Measurements from ENCODE around the gene EPHA10.
"Not testable (repeated sequence)": the region's sequence is repeated elsewhere in the genome, so short reads cannot be mapped to it uniquely, and the experiment has no call there.

The EPHA10 gene

DNA sequence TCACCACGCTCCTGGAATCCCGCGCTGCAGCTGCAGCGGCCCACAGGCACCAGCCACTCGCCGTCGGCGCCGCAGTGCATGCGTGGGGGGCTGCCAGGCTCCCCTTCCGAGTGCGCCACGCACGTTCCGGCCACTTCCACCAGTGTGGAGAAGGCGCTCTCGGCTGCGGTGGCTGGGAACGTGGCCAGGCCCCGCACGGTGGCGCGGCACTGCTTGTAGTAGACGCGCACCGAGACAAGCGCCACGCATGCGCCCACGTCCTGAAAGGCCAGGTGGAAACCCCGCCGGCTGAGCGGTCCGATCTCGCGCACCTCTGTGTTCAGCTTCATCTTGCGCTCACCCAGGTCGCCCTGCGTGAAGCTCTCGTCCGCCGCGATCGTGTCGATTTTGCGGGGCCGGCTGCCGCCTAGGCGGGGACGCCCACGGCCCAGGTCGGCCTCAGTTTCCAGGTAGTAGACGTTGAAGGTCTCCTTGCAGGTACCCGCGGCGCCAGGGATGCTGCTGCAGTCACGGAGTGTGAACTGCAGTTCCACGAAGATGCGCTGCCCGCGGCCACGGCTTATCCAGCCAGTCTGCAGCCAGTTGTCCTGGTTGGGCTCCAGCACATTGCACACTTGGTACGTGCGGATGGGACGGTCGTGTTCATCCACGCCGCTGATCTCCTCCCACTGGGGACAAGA, 3.4 kb downstream of the EPHA10 start:
- DNase-seq: no peak
- no peak for TF ChIP-seq POLR2A (IDR thresholded peaks at IDR 0.05; ENCODE audit: low read length)
- TF ChIP-seq GATA1 (IDR thresholded peaks at IDR 0.05; ENCODE audit: low read depth, low read length): no peak

DNA sequence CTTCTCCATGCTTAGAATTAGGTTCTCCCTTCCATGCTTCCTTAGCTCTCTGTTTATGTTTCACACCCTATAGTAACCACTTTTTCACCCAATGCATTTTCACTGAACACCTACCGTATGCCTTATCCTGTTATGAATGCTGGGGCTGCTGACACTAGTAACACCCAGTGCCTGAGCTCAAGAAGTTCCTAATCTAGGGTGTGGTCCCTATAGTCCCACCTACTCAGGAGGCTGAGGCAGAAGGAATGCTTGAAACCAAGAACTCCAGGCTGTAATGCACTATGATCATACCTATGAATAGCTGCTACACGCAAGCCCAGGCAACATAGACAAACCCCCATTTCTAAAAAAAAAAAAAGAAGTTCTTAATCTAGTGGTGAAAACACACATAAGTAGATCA, 5.5 kb downstream of the EPHA10 start:
- no peak for DNase-seq
- no peak for TF ChIP-seq GATA1 (IDR thresholded peaks at IDR 0.05; ENCODE audit: low read depth, low read length)
- TF ChIP-seq POLR2A (IDR thresholded peaks at IDR 0.05; ENCODE audit: low read length): no peak

- DNase-seq: no peak
- TF ChIP-seq POLR2A (IDR thresholded peaks at IDR 0.05; ENCODE audit: low read length) (no peak), GATA1 (IDR thresholded peaks at IDR 0.05; ENCODE audit: low read depth, low read length) (no peak)
Observed at GRCh38 chr1:37755951-37756560, 8.9 kb downstream of the EPHA10 start.

DNA sequence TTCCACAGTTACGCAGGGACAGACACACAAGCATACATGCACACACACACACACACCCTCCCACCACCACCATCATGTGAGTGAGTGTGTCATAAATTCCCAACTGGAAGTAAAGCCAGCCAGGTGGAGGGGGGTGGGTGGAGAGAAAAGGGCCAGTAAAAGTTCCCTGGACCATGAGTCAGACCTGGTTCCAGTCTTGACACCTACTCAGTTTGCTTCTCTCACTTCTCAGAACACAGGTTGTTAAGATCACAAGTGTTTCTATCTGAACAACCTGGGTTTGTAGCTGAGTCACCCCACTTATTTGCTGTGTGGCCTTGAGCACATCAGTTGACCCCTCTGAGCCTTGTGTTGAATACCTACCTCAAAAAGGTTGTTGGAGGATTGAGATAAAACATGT, 9.6 kb downstream of the EPHA10 start:
- no peak for DNase-seq
- no peak for TF ChIP-seq POLR2A (IDR thresholded peaks at IDR 0.05; ENCODE audit: low read length)
- no peak for TF ChIP-seq GATA1 (IDR thresholded peaks at IDR 0.05; ENCODE audit: low read depth, low read length)

DNA sequence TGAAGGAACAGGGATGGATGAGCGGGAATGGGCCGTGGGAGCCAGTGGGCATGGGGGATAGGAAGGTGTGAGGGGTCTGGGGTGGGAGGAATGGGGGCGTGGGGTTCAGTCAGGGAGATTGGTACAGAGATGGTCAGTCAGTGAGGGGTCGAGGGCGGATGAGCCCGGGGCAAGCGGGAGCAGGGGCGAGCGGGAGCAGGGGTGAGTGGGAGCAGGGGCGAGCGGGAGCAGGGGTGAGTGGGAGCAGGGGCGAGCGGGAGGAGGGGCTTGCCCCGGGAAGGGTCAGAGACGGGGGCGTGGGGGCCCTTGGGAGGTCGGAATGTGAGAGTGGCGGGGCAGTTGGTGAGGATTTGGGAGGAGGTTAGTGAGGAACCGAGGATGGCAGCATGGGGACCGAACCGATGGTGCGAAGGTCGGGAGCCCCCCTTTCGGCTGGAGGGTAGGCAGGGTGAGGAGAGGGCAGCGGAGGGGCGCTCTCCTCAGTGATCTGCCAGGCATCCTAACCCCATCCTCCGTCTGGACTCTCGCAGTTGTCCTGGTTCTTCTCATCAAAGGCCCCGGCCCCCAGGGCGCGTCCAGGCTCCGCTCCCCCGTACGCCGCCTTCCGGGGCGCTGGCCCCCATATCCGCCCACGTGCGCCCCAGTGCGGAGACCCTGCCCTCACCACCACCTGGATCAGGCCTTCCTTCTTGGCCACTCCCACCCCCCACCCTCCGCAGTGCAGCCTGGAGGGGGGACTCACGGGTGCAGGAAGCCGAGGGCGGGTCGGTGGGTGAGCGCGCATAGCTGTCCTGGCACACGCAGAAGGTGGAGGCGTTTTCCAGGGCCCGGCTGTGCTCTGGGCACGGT, 11.2 kb downstream of the EPHA10 start:
- no peak for DNase-seq
- TF ChIP-seq POLR2A (IDR thresholded peaks at IDR 0.05; ENCODE audit: low read length) (no peak), GATA1 (IDR thresholded peaks at IDR 0.05; ENCODE audit: low read depth, low read length) (no peak)

DNA sequence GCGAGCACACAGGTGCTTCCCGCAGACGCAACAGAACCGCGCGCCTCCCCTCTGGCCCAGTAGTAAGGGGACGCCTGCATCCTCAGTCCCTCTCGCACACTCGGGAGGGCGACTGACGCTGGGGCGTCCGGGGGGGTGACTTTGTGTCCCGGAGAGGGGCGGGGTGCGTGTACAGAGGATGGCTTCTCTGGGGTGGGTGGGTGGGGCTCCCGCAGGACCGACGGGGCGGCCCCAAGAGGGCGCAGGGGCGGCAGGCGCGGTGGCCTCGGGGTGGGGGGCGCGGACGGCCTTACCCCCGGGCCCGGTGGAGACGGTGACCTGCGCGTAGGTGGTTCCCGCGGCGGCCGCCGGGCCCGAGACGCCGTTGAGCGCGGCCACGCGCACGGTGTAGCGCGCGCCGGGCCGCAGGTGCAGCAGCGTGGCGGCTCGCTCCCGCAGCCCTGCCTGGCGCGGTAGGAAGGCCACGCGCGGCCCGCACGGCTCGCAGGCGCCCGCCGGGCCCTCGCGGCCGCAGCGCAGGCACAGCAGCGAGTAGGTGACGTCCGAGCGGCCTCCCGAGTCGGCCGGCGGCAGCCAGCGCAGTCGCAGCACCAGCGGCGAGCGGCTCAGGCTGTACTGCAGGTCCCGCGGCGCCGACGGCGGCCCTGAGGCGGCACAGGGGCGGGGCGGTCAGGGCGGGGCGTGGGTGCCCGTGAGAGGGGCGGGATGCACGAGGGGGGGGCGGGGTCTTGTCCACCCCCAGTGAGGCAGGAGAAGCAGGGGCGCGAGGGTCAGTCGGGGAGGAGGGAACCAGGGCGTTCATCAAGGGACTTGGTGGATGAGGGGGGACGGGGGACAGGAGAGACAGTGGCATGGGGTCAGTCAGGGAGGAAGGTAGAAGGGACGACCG, 12.1 kb downstream of the EPHA10 start:
- peak; percentile 6 to 22 for DNase-seq
- no peak for TF ChIP-seq GATA1 (IDR thresholded peaks at IDR 0.05; ENCODE audit: low read depth, low read length)
- no peak for TF ChIP-seq POLR2A (IDR thresholded peaks at IDR 0.05; ENCODE audit: low read length)

- no peak for DNase-seq
Observed at GRCh38 chr1:37752213-37752582, 12.7 kb downstream of the EPHA10 start.

GRCh38 chr1:37748565-37748964, 16.4 kb downstream of the EPHA10 start:
- DNase-seq: no peak
- TF ChIP-seq GATA1 (IDR thresholded peaks at IDR 0.05; ENCODE audit: low read depth, low read length) (no peak), POLR2A (IDR thresholded peaks at IDR 0.05; ENCODE audit: low read length) (no peak)

More at GRCh38 chr1:37752213-37752582, 12.7 kb downstream of the EPHA10 start:
- TF ChIP-seq POLR2A (IDR thresholded peaks at IDR 0.05; ENCODE audit: low read length) (no peak), GATA1 (IDR thresholded peaks at IDR 0.05; ENCODE audit: low read depth, low read length) (no peak)

GRCh38 chr1:37746806-37747205, 18.1 kb downstream of the EPHA10 start:
- no peak for DNase-seq
- TF ChIP-seq POLR2A (IDR thresholded peaks at IDR 0.05; ENCODE audit: low read length): no peak
- no peak for TF ChIP-seq GATA1 (IDR thresholded peaks at IDR 0.05; ENCODE audit: low read depth, low read length)

GRCh38 chr1:37741662-37742061, 23.3 kb downstream of the EPHA10 start:
- TF ChIP-seq GATA1 (IDR thresholded peaks at IDR 0.05; ENCODE audit: low read depth, low read length) (no peak), POLR2A (IDR thresholded peaks at IDR 0.05; ENCODE audit: low read length) (no peak)
- no peak for DNase-seq

DNA sequence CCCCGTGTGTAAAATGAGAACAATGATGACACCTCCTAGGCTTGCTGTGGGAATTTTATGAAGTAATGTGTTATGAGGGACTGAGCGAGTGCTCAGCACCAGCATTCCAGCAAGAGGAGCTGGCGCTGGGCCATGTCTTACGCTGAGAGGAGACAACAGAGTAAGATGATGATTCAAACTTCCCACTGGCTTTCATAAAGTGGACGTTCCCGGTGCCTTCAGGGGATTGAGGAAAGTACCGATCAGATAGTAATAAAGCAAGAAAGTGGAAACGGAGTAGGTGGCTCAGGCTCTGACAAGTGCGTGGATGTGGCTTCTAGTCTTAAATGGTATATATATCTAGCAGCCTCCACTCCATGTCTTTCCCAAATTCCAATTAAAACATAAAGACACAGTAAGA, 23.8 kb downstream of the EPHA10 start:
- TF ChIP-seq POLR2A (IDR thresholded peaks at IDR 0.05; ENCODE audit: low read length) (no peak), GATA1 (IDR thresholded peaks at IDR 0.05; ENCODE audit: low read depth, low read length) (no peak)
- no peak for DNase-seq

GRCh38 chr1:37739222-37739621, 25.7 kb downstream of the EPHA10 start:
- no peak for DNase-seq
- no peak for TF ChIP-seq GATA1 (IDR thresholded peaks at IDR 0.05; ENCODE audit: low read depth, low read length)
- TF ChIP-seq POLR2A (IDR thresholded peaks at IDR 0.05; ENCODE audit: low read length): no peak

DNA sequence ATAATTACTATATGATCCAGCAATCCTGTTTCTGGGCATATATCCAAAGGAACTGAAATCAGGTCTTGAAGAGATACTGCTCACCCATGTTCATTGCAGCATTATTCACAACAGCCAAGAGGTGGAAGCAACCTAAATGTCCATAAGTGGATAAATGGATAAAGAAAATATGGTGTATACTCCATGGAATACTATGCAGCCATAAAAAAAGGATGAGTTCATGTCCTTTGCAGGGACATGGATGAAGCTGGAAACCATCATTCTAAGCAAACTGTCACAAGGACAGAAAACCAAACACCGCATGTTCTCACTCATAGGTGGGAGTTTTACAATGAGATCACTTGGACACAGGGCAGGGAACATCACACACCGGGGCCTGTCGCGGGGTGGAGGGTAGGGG, 26.3 kb downstream of the EPHA10 start:
- not testable (repeated sequence) for DNase-seq

GRCh38 chr1:37737975-37738374, 26.9 kb downstream of the EPHA10 start:
- DNase-seq: not testable (repeated sequence)

Data from erythroblast (primary cell).